H1 (cell line): ENCODE data around the gene TEAD1.

ENCODE experiments used
- ATF2 ChIP-seq: IDR thresholded peaks from 2 replicates; pipeline ENCODE4 v1.6.1; 2012; ENCODE audit warnings: low read length, inconsistent platforms
- ATF3 ChIP-seq: IDR thresholded peaks from 2 replicates; pipeline ENCODE4 v1.6.1; 2011; ENCODE audit warnings: low read depth, mild to moderate bottlenecking, low read length; ENCODE audit not compliant: insufficient read depth
- BRCA1 ChIP-seq: IDR thresholded peaks from 2 replicates; pipeline ENCODE4 v1.6.1; 2012; ENCODE audit warnings: low read depth, low read length, improper control_type of control experiment
- CHD1 ChIP-seq: IDR thresholded peaks from 2 replicates; pipeline ENCODE4 v1.6.1; 2012; ENCODE audit warnings: low read depth, low read length, improper control_type of control experiment
- CTCF ChIP-seq, 3 experiments: IDR thresholded peaks; 1 replicate in 2 of 3; 2 replicates in 1 of 3; pipeline versions ENCODE4 v1.5.1 to v1.6.1; 2011; ENCODE audit warnings: low read length in 3 of 3, mild to moderate bottlenecking in 3 of 3, inconsistent platforms in 2 of 3, low read depth in 1 of 3, moderate library complexity in 1 of 3; ENCODE audit not compliant: insufficient read depth in 1 of 3; ENCODE audit errors: control extremely low read depth in 1 of 3
- EP300 ChIP-seq, 2 experiments: IDR thresholded peaks; 1 replicate in 1 of 2; 2 replicates in 1 of 2; pipeline ENCODE4 v1.6.1; 2011 to 2012; ENCODE audit warnings: low read depth in 2 of 2, low read length in 2 of 2, mild to moderate bottlenecking in 2 of 2, borderline replicate concordance in 1 of 2, inconsistent platforms in 1 of 2, moderate library complexity in 1 of 2
- EZH2 ChIP-seq: fragments of 200-600 bp; sonication (generic); IDR thresholded peaks from 2 replicates; pipeline ENCODE4 v1.7.1; 2012; ENCODE audit warnings: low read depth, mild to moderate bottlenecking, moderate library complexity, low read length, inconsistent platforms; ENCODE audit not compliant: severe bottlenecking
- POLR2A ChIP-seq, 2 experiments: IDR thresholded peaks; 1 replicate in 1 of 2; 2 replicates in 1 of 2; pipeline ENCODE4 v1.6.1; 2011; ENCODE audit warnings: low read depth in 2 of 2, low read length in 2 of 2, mild to moderate bottlenecking in 2 of 2; ENCODE audit errors: control extremely low read depth in 1 of 2
- POLR2AphosphoS5 ChIP-seq: IDR thresholded peaks from 2 replicates; pipeline ENCODE4 v1.6.1; 2011; ENCODE audit warnings: low read depth, low read length
- RNF2 ChIP-seq: fragments of 200-900, 300-1000 bp; sonication (generic); IDR thresholded peaks from 2 replicates; pipeline ENCODE4 v1.7.1; 2016; ENCODE audit warnings: borderline replicate concordance, low read depth, mild to moderate bottlenecking, antibody characterized with exemption, low read length; ENCODE audit not compliant: poor library complexity, severe bottlenecking; ENCODE audit errors: missing control alignments
- SUZ12 ChIP-seq: fragments of 200-600 bp; sonication (generic); IDR thresholded peaks from 2 replicates; pipeline ENCODE4 v1.6.1; 2012; ENCODE audit warnings: mild to moderate bottlenecking, inconsistent platforms, low read length, moderate library complexity, mixed read lengths
- TCF12 ChIP-seq: IDR thresholded peaks from 2 replicates; pipeline ENCODE4 v1.6.1; 2011; ENCODE audit warnings: low read depth, mild to moderate bottlenecking, low read length
- USF2 ChIP-seq: IDR thresholded peaks from 2 replicates; pipeline ENCODE4 v1.6.1; 2011; ENCODE audit warnings: low read length, improper control_type of control experiment

- no peak for TF ChIP-seq CHD1
- TF ChIP-seq SUZ12, result no peak
- TF ChIP-seq CTCF (IDR thresholded peaks at IDR 0.05; ENCODE audit: control extremely low read depth in 1 of 3, insufficient read depth in 1 of 3, low read depth in 1 of 3, low read length in 3 of 3), result no peak
- TF ChIP-seq POLR2A (IDR thresholded peaks at IDR 0.05; ENCODE audit: control extremely low read depth in 1 of 2, low read depth in 2 of 2, low read length in 2 of 2), result no peak
- no peak for TF ChIP-seq EP300 (IDR thresholded peaks at IDR 0.05; ENCODE audit: borderline replicate concordance in 1 of 2, low read depth in 2 of 2, low read length in 2 of 2)
- TF ChIP-seq TCF12, result no peak
- TF ChIP-seq USF2, result no peak
- TF ChIP-seq ATF3, result no peak
- TF ChIP-seq EZH2, result no peak
- no peak for TF ChIP-seq ATF2
- no peak for TF ChIP-seq POLR2AphosphoS5
- TF ChIP-seq RNF2, result no peak
- TF ChIP-seq BRCA1, result no peak
Observed at GRCh38 chr11:12871788-12872321, 197.6 kb downstream of the TEAD1 start.
